KOPT-K1 (cell line): Measurements from ENCODE around the gene E2F6.

Source experiments
- H3K27ac ChIP-seq: fragments of 200-600 bp; sonication (generic); 2 replicates; pipeline ENCODE4 v1.5.1; 2016; ENCODE audit warnings: antibody characterized with exemption, mild to moderate bottlenecking, low read depth, low read length; ENCODE audit not compliant: poor library complexity, severe bottlenecking
- H3K36me3 ChIP-seq: fragments of 200-600 bp; sonication (generic); 2 replicates; pipeline ENCODE4 v1.5.1; 2017; ENCODE audit warnings: antibody characterized with exemption, mild to moderate bottlenecking, low read length, moderate library complexity; ENCODE audit not compliant: insufficient read depth
- H3K9me3 ChIP-seq: fragments of 200-600 bp; sonication (generic); 2 replicates; pipeline ENCODE4 v1.5.1; 2017; ENCODE audit warnings: antibody characterized with exemption, low read length, mild to moderate bottlenecking; ENCODE audit not compliant: insufficient read depth, poor library complexity, severe bottlenecking

E2F6 gene

DNA sequence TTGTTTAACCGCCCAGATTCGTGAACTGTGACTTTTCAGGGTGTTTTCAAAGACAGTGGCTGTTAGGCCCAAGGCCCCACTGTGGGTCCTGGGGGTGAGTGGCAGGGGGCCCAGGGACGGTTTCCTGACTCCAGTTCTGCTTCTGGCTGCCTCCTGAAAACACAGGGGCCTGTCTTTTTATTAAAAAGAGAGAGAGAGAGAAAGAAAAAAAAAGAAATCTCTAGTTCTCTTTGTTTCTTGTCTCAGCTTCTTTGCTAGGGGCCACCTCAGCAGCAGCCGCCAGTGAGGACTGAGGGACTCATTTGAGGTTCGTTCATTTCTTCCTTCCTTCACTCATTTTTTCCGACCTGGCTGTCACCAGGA is 15.4 kb upstream of the E2F6 start:
- H3K36me3 ChIP-seq: no peaks in the 10 kb centered on the region
- no peaks in the 10 kb centered on the region for H3K9me3 ChIP-seq
- H3K27ac ChIP-seq: no peak overlapping the region

DNA sequence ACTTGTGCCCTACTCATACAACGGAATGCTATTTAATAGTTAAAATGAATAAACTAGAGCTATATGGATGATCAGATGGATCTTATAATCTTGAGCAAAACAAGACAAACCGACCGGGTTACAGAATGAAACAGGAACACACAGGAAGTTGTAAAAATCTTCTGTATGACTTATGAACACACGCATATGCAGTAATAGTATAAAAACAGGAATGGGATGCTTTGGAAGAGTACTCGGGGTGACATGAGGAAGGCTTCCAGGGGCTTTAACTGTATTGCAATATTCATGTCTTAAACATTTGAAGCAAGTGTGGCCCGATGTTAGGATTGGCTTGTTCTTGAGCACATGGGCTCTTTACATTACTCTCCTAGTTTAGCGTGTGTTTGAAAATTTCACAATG is 14.9 kb upstream of the E2F6 start:
- H3K27ac ChIP-seq: no peak overlapping the region
- no peaks in the 10 kb centered on the region for H3K9me3 ChIP-seq
- H3K36me3 ChIP-seq: no peaks in the 10 kb centered on the region

DNA sequence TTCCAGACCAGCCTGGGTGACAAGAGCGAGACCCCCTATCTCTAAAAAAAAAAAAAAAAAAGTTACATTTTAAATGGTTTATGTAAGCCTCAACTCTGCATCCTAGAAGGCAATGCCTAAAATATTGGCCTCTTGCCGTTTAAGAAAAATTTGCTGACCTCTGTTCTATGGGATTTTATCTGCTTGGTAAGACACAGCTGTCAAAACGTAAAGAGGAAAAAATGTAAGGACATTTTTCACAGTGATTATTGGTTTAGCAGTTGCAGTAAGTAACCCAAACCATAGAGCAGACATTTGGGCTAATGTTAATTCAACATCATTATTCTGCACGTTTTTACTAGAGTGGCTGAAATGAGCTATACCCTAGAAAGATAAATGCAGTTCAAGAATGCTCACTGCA is 14.4 kb upstream of the E2F6 start:
- Histone ChIP-seq H3K27ac (no peak overlapping the region), H3K9me3 (no peaks in the 10 kb centered on the region), H3K36me3 (no peaks in the 10 kb centered on the region)

DNA sequence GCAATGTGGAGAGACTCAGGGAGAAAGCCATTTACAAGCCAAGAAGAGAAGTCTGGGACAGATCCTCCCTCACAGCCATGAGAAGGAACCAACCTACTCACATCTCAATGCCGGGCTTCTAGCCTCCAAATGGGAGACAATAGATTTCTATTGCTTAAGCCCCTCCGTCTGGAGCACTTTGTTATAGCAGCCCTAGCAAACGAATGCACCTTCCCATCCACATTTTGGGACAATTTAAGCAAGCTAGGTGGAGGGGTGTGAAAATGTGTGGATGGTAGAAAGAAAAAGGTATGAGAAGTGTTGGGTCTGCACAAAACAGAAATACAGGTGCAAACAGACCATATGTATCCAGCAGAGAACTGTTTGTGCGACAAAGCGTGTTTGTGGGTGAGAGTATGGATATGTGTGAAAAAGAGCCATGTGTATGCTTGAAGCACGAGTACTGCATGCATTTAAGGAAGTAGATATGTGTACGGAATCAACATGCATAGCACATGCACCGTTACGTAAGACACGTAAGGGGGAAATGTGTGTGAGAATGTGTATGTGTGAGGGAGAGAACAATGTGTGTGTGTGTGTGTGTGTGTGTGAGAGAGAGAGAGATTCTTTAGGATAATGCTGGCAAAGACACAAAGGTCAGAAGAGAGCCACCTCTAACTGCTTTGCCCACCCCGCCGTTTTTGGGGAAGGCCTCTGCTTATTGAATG is 13.1 kb upstream of the E2F6 start:
- Histone ChIP-seq H3K36me3 (no peaks in the 10 kb centered on the region), H3K9me3 (no peaks in the 10 kb centered on the region), H3K27ac (no peak overlapping the region)

DNA sequence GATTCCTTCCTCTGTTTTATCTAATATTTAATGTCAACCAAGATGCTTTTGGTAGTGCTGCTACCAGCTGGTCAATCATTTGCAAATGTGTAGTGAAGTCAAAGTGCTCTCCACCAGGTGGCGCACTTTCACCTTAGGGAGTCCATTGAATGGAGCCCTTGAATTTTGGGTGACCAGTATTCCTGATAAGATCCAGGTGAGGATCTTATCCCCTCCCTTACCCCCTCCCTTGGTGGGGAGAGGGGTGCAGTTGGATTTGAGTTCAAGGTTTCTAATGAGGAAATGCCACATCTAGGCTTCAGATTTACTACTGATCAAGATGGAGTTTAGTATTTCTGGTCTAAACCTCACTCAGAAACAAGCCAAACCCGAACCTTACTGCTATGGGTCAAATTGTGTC is 12.0 kb upstream of the E2F6 start:
- H3K27ac ChIP-seq: no peak overlapping the region
- H3K9me3 ChIP-seq: no peaks in the 10 kb centered on the region
- no peaks in the 10 kb centered on the region for H3K36me3 ChIP-seq

DNA sequence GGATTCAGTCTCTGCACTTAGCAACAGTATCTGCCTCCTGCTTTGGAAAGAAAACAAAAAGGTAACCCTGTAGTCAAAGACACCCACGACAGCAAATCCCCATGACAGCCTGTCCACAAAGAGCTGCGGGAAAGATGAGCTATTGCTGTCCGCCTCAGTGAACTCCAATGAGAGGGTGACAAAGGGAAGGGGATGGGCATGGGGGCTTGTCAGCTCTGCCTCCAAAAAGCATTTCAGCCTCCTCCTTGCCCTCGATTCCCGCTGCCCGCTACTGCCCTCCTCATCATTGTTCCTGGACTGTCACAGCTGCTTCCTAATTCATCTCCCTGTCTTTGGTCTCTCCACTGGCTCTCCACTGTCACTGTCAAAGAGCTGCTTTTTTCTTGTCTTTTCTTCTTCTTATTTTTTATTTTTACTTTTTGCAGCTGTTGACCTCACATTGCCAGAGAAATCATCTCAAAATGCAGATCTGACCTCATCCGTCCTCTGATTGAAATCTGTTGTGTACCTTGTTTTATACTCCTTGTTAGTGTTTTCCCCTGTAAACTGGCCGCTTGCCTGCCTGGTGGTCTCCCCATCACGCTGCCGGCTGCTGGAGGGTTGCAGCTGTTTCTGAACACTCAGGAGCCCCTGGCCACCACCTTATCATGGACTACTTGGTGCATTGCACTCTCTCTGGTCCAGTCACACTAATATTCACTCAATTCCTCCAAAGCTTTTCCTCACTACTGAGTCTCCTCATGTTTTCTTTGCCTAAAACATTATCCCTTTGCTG is 7.9 kb upstream of the E2F6 start:
- Histone ChIP-seq H3K36me3 (no peaks in the 10 kb centered on the region), H3K9me3 (no peaks in the 10 kb centered on the region), H3K27ac (no peak overlapping the region)

DNA sequence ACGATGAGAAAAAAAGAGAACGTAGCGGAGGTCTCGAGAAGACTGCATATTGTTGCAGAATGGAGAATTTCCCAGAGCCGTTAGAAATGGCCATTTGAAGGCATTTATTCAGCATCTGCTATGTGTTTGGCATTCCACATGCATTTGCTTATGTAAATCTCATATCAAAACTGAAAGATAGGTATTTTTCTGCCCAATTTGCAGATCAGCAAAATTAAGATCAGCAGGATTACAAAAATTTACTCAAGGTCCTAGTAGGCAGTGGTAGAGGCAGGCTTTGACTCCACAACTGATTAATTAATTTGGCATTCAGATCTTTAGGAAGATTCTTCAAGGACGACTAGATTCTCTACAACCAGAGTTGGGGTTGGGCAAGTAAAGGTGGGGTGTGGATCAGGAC is 1.8 kb upstream of the E2F6 start:
- H3K9me3 ChIP-seq: no peaks in the 10 kb centered on the region
- H3K27ac ChIP-seq: no peak overlapping the region
- H3K36me3 ChIP-seq: peaks cover 12% of the 10 kb centered on the region

DNA sequence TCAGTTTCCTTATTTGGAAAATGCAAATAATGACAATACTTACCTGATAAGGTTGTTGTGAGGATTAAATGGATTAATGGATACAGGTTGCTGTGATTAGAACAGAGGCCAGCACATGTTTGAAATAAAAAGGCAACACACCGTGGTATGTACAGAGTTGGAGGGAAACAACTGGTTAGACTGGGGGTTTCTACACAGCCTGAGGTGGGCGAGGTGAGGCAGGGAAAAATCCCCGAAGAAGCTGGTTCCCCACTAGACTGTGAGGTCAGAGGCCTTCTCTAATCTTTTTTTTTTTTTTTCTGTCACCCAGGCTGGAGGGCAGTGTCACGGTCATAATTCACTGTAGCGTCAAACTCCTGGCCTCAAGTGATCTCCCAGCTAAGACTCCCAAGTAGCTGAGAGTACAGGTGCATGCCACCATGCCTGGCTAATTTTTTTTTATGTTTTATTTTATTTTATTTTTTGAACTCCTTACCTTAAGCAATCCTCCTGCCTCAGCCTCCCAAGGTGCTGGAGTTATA is 1.2 kb upstream of the E2F6 start:
- H3K9me3 ChIP-seq: no peaks in the 10 kb centered on the region
- no peak overlapping the region for H3K27ac ChIP-seq
- H3K36me3 ChIP-seq: peaks cover 18% of the 10 kb centered on the region

DNA sequence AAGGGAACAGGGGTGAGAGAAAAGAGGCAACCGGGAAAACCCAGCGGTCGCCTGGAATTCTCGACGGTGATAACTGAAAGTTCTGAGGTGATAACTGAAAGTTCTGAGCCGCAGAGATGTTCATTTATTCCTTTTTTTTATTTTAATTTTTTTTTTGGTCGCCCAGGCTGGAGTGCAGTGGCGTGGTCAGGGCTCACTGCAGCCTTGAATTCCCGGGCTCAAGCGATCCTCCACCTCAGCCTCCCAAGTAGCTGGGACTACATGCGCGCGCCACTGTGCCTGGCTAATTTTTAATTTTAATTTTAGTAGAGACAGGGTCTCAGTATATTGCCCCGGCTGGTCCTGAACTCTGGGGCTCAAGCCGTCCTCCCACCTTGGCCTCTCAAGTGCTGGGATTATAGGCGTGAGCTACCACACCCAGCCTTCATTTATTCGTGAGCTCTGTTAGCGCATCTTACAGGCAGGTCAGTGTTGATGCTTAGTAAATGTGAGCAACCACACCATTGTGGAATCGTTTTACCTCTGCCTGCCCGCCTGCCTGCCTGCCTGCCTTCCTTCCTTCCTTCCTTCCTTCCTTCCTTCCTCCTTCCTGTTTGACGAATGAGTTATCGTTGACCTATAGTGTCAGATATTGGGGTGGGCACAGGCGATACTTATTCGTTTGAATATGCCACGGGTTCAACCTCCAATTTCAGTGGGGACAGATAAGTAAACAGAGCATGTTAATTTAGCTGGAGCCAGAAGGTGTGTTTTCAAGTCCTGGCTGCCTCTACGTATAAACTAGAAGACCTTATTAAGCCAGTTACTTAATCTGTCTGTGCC is 557 bp upstream of the E2F6 start:
- Histone ChIP-seq H3K27ac (peak overlapping the region; percentile 57), H3K9me3 (no peaks in the 10 kb centered on the region), H3K36me3 (peaks cover 18% of the 10 kb centered on the region)

DNA sequence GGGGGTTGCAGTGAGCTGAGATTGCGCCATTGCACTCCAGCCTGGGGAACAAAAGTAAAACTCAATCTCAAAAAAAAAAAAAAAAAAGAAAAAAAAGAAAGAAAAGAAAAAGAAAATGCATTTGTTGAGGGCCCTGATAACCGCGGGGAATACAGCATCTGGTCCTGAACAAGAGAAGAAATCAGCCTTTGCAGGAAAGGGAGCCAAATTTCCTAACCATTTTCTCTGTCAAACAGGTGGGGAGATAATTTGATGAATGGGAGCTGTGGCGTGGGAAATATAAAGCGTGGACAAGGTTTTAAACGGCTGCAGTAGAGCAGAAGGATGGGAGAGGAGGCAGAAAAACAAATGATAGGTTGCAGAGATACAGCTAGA is 864 bp downstream of the E2F6 start:
- Histone ChIP-seq H3K36me3 (peaks cover 28% of the 10 kb centered on the region), H3K9me3 (no peaks in the 10 kb centered on the region), H3K27ac (peak overlapping the region; percentile 57)

DNA sequence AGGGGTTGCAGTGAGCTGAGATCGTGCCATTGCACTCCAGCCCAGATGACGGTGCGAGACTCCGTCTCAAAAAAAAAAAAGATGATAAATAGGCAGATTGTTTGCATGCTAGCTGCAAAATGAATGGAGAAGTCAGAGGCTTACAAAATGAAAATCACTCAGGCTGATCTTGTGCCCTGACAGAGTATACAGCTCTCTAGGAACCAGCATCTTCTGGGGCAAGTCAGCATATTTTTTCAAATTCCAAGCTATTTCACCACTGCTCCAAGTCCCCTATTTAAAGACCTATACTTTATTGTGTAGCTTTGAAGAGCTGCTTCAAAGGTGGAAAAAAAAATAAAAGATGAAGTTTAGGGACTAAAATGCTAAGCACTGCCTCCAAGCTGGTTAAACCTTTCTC is 6.1 kb downstream of the E2F6 start:
- H3K27ac ChIP-seq: no peak overlapping the region
- peaks cover 68% of the 10 kb centered on the region for H3K36me3 ChIP-seq
- no peaks in the 10 kb centered on the region for H3K9me3 ChIP-seq

DNA sequence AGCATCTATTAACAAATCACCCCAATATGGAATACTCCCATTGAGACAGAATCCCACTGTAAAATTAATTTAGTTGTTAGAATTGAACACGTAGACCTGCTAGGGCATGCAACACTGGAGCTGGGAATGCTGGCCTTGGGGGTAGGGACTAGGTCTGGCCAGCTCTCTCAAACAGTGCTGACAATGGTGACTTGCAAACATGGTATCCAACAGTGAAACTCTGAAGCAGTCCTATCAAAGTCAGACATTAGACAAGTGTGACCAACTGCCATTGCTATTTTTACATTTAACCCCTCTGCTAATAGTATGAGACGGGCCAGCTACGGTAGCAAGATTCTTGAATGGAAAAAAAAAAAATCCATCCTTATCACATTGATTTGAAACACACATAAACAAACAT is 7.2 kb downstream of the E2F6 start:
- Histone ChIP-seq H3K36me3 (peaks cover 75% of the 10 kb centered on the region), H3K9me3 (no peaks in the 10 kb centered on the region), H3K27ac (no peak overlapping the region)

DNA sequence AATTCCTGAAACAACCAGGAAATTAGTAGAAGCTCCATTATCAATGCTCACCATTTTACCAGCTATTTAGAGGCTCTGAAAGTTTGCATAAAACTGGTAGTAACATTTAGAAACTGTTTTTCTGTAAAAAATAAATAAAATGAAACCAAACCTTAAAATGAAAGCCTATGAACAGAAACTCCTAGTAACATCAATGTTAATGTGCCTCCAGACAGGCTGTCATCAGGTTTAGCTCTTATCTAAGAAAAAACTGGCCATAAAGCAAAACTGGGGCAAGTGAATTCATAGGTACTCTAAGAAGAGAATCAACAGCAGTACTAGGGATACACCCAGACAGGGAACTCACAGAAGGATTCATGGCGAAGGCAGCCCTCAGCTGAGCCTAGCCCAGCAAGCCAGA is 8.0 kb downstream of the E2F6 start:
- no peaks in the 10 kb centered on the region for H3K9me3 ChIP-seq
- peaks cover 76% of the 10 kb centered on the region for H3K36me3 ChIP-seq
- no peak overlapping the region for H3K27ac ChIP-seq

DNA sequence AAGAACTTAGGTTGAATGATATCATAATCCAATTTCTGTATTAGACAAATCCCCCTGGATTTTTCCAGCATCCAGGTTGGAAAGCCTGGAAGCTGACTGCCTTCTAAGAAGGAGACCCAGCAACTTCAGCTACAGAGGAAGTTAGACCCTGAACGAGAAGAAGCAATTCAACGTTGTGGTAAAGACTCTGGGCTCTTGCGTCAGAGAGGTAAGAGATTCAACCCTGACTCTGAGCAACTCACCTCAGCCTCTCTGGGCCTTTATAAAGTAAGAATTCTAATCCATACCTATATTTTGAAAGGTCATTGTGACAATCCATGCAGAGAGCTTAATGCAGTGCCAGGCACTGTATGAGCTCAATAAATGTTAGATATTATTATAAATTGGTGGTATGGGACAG is 9.7 kb downstream of the E2F6 start:
- H3K9me3 ChIP-seq: no peaks in the 10 kb centered on the region
- H3K36me3 ChIP-seq: peaks cover 85% of the 10 kb centered on the region
- H3K27ac ChIP-seq: no peak overlapping the region

DNA sequence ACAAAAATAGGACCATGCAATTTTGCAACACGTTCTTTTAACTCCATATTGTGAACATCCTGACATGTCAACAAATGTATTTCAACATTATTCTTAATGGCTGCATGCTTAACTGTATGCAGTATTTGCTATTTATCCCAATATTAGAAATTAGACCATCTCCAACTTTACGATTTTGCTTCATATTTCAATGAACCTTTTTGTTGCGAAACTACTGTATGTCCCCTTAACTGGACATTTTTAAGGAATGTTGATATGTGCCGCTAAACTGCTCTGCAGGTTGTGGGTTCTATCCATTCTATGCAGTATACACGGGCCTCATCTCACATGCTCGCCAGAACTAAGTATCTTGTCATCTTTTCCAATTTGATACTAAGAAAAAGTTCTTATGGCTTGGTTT is 11.1 kb downstream of the E2F6 start:
- H3K36me3 ChIP-seq: peaks cover 89% of the 10 kb centered on the region
- no peaks in the 10 kb centered on the region for H3K9me3 ChIP-seq
- H3K27ac ChIP-seq: no peak overlapping the region
